Liver (tissue), 4 donors: Measurements from ENCODE around the gene TIMM13. TPM values are rescaled to one million over a fixed set of nuclear protein-coding genes. Genes with fewer than 3 reads are reported as not detected.

Source experiments
- polyA plus RNA-seq, 2 donors: library from polyadenylated mRNA; stranded (reverse) in 1 of 2; unstranded in 1 of 2; fragments of 200-250 nt in 1 of 2; fragments of >200 nt in 1 of 2; fragmentation: Nextera tagmentation in 1 of 2; extraction: Ambion mirVana in 1 of 2; gene quantifications; one replicate each; pipeline versions ENCODE4 v1.2.1 to v1.2.3, GENCODE V29; 2013 to 2015
- total RNA-seq, 2 donors: library from RNA; depleted of rRNA; stranded (reverse); fragments of >200 nt; gene quantifications; one replicate each; pipeline ENCODE4 v1.2.3, GENCODE V29; 2014
- donor health status: healthy.
- donor health status: healthy.
- donor health status: healthy.

TIMM13 gene
- total and polyA plus RNA-seq, 4 donors = 21.6 to 137 (median 43.4) TPM

Other genes with a start within 250 kb of the TIMM13 start
- 10 to 100 TPM; 22.2 to 44.5 TPM for gene PLEKHJ1, start 191.3 kb downstream of the TIMM13 start, total RNA-seq
- gene PLEKHJ1, start 191.3 kb downstream of the TIMM13 start, polyA plus RNA-seq = 10 to 100 TPM; 36.5 to 37.4 TPM
- 10 to 100 TPM; 12.9 to 32.0 TPM for gene SF3A2, start 190.8 kb downstream of the TIMM13 start, total RNA-seq
- 10 to 100 TPM in 1 of 2 donors, 1 to 10 TPM in 1; 2.2 to 13.5 TPM for gene SF3A2, start 190.8 kb downstream of the TIMM13 start, polyA plus RNA-seq
- under 1 TPM; 0.47 to 0.59 TPM for gene AMH, start 178.3 kb downstream of the TIMM13 start, total RNA-seq
- gene AMH, start 178.3 kb downstream of the TIMM13 start, polyA plus RNA-seq = under 1 TPM in 1 of 2 donors, not detected in 1; 0.08 TPM
- under 1 TPM in 1 of 2 donors, not detected in 1; 0.25 TPM for gene JSRP1, start 171.2 kb downstream of the TIMM13 start, total RNA-seq
- under 1 TPM; 0.39 to 0.45 TPM for gene JSRP1, start 171.2 kb downstream of the TIMM13 start, polyA plus RNA-seq
- gene PEAK3, start 145.4 kb downstream of the TIMM13 start, total RNA-seq = under 1 TPM; 0.09 to 0.67 TPM
- gene PEAK3, start 145.4 kb downstream of the TIMM13 start, polyA plus RNA-seq = under 1 TPM; 0.21 to 0.42 TPM
- gene LINGO3, start 119.4 kb downstream of the TIMM13 start, total RNA-seq = under 1 TPM; 0.05 to 0.08 TPM
- under 1 TPM; 0.02 to 0.08 TPM for gene LINGO3, start 119.4 kb downstream of the TIMM13 start, polyA plus RNA-seq
- 10 to 100 TPM; 23.6 to 37.9 TPM for gene LSM7, start 99.0 kb downstream of the TIMM13 start, total RNA-seq
- 10 to 100 TPM; 39.0 to 59.9 TPM for gene LSM7, start 99.0 kb downstream of the TIMM13 start, polyA plus RNA-seq
- gene SPPL2B, start 98.9 kb downstream of the TIMM13 start, total RNA-seq = 10 to 100 TPM; 20.2 to 34.6 TPM
- gene SPPL2B, start 98.9 kb downstream of the TIMM13 start, polyA plus RNA-seq = 10 to 100 TPM in 1 of 2 donors, 1 to 10 TPM in 1; 9.5 to 22.6 TPM
- 10 to 100 TPM in 1 of 2 donors, 1 to 10 TPM in 1; 2.5 to 24.8 TPM for gene TMPRSS9, start 67.3 kb downstream of the TIMM13 start, total RNA-seq
- under 1 TPM; 0.39 to 0.50 TPM for gene TMPRSS9, start 67.3 kb downstream of the TIMM13 start, polyA plus RNA-seq
- gene LMNB2, start 29.4 kb upstream of the TIMM13 start, total RNA-seq = 10 to 100 TPM in 1 of 2 donors, 1 to 10 TPM in 1; 5.6 to 38.5 TPM
- gene LMNB2, start 29.4 kb upstream of the TIMM13 start, polyA plus RNA-seq = 1 to 10 TPM in 1 of 2 donors, under 1 TPM in 1; 0.97 to 6.2 TPM
- 10 to 100 TPM; 11.6 to 81.3 TPM for gene GADD45B, start 48.5 kb upstream of the TIMM13 start, total RNA-seq
- gene GADD45B, start 48.5 kb upstream of the TIMM13 start, polyA plus RNA-seq = 10 to 100 TPM; 83.4 to 86.3 TPM